ENCODE results near the gene SLC39A13.

Gene SLC39A13

DNA sequence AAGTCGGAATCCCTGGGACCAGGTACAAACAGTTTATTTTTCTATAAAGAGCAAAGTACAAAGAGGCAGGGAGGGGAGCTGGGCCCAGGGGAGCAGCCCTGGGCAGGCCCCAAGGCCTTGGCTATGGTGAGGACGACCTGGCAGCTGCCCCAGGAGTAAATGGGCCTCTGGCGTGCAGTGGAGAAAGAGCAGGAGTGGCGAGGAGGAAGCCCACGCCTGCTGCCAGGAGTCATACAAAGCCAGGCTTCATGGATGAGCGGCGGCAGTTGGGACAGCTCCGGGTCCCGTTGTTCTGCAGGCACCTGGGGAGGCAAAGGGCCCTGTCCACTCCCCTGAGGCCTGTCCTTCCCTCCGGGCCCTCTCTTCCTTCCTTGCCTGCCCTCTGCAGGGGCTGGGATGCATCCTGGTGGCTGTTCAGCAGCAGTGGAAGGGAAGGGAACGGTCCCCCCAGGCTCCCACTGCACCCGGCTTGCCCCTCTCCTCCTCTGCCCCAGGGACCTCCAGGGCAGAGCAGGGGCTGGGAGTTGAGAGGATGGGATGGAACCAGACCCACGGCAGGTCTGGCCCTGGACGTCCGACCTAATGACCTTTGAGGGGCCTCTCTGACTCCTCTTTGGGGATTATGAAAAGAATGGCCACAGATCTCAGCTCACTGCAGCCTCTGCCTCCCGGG is 29.5 kb downstream of the SLC39A13 start:
- DNase-seq (ENCODE audit: low read depth) = no peak
- H3K4me3 ChIP-seq (ENCODE audit: low read depth, low read length) = no peak overlapping the region
- TF ChIP-seq, protein P1, sequence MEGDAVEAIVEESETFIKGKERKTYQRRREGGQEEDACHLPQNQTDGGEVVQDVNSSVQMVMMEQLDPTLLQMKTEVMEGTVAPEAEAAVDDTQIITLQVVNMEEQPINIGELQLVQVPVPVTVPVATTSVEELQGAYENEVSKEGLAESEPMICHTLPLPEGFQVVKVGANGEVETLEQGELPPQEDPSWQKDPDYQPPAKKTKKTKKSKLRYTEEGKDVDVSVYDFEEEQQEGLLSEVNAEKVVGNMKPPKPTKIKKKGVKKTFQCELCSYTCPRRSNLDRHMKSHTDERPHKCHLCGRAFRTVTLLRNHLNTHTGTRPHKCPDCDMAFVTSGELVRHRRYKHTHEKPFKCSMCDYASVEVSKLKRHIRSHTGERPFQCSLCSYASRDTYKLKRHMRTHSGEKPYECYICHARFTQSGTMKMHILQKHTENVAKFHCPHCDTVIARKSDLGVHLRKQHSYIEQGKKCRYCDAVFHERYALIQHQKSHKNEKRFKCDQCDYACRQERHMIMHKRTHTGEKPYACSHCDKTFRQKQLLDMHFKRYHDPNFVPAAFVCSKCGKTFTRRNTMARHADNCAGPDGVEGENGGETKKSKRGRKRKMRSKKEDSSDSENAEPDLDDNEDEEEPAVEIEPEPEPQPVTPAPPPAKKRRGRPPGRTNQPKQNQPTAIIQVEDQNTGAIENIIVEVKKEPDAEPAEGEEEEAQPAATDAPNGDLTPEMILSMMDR (IDR thresholded peaks at IDR 0.05; ENCODE audit: insufficient read depth, low read depth, low read length, missing control alignments) = no peak

DNA sequence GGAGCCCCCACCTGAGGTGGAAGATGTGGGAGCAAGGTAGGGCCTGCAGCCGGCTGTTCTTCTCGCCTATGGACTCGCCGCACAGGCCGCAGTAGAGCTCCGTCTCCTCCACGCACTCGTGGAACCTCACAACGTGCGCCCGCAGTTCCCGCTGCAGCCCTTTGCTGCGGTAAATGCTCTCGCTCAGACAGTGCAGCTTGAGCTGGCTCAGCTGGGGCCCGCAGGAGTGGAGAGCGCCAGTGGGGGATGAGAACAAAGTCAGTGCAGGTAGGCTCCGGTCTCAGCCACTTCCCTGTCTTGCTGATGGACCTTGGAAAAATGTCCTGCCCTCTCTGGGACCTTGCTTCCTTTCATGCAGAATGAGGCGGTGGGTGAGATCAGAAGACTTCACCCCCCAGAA is 30.3 kb downstream of the SLC39A13 start:
- DNase-seq (ENCODE audit: low read depth) = no peak
- H3K4me3 ChIP-seq (ENCODE audit: low read depth, low read length) = no peak overlapping the region
- TF ChIP-seq, protein P1 (IDR thresholded peaks at IDR 0.05; ENCODE audit: insufficient read depth, low read depth, low read length, missing control alignments) = no peak

DNA sequence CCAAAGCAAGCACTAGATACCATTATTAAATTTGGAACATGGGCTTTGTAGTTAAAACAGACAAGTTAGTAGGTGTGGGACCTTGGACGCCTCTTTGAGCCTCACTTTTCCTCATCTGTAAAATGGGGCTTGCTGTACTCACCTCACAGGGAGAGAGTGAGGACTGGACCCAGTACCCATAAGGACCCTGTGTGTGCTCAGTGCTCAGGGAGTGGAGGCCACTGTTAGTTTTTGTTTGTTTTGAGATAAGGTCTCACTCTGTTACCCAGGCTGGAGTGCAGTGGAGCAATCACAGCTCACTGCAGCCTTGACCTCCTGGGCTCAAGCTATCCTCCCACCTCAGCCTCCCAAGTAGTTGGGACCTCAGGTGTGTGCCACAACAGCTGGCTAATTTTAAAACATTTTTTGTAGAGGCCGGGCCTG is 31.7 kb downstream of the SLC39A13 start:
- no peak overlapping the region for H3K4me3 ChIP-seq (ENCODE audit: low read depth, low read length)
- TF ChIP-seq, protein P1 (IDR thresholded peaks at IDR 0.05; ENCODE audit: insufficient read depth, low read depth, low read length, missing control alignments) = no peak
- no peak for DNase-seq (ENCODE audit: low read depth)

DNA sequence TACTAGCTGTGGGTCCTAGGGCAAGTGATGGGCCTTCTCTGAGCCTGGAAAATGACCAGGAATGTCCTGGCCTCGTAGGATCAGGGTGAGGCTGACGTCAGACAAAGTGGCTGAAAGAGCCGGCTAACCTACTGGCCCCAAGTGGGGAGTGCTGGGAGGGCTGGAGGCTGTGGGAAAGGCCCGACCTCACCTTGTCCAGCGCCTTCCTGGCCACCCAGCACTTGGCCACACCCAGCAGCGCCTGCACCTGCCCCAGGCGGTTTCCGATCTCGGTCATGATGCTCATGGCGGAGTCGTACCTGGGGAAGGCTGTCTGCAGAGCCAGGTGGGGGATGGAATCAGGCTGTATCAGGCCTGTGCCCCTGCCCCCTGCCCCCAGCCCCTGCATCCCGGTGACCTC is 33.0 kb downstream of the SLC39A13 start:
- no peak overlapping the region for H3K4me3 ChIP-seq (ENCODE audit: low read depth, low read length)
- DNase-seq (ENCODE audit: low read depth) = no peak
- TF ChIP-seq, protein P1 (IDR thresholded peaks at IDR 0.05; ENCODE audit: insufficient read depth, low read depth, low read length, missing control alignments) = no peak

DNA sequence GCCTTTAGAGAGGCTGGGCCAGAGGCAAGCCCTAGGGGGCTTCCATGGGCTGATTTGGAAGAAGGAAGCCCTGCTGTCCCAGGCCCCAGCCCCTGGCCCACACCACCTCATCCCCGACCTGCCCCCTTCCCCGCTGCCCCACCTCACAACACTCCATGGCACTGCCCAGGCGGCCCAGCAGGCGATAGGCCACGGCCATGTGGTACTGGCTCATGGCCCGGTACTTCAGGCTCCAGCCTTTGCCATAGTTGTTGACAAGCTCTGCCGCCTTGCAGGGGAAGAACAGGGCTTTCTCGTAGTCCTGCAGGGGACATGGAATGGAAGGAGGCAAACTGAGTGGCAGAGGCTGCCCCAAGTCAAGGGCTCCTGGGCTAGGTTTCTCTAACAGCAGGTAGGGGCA is 34.1 kb downstream of the SLC39A13 start:
- no peak for DNase-seq (ENCODE audit: low read depth)
- H3K4me3 ChIP-seq (ENCODE audit: low read depth, low read length) = no peak overlapping the region
- TF ChIP-seq, protein P1 (IDR thresholded peaks at IDR 0.05; ENCODE audit: insufficient read depth, low read depth, low read length, missing control alignments) = no peak

DNA sequence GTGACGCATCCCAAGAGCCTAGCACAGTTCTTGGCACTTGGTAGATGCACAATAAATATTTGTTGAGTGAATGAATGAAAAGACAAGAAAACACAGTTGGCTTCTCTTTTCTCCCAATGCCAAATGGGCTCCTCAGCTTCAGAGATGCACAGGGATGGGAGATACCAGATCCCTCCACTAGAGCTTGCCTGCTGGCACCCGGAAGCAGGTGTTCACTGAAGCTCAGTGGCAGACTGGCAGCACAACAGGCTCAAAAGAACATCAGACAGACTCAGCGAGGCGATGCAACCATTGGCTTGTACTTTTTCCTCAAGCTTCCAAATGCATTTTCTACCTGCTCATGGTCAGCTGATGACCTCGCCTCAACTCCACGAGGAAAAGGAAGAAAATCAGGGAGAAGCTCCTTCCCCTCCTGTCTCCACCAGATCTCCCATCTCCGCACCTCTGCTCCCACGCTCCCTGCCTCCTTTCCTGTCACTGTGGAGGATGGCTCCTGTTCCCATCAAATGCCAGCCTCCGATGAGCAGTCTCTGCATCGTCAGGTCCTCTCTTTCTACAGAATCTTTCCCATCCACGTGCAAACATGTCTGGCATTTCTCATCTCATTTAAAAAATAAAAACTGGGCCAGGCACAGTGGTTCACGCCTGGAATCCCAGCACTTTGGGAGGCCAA is 34.8 kb downstream of the SLC39A13 start:
- no peak overlapping the region for H3K4me3 ChIP-seq (ENCODE audit: low read depth, low read length)
- no peak for DNase-seq (ENCODE audit: low read depth)
- TF ChIP-seq, protein P1 (IDR thresholded peaks at IDR 0.05; ENCODE audit: insufficient read depth, low read depth, low read length, missing control alignments) = no peak

All from GM12865 (cell line).